Body of pancreas (tissue), 4 donors: ENCODE measurements around the gene SPG21. TPM values are rescaled to one million over a fixed set of nuclear protein-coding genes. Genes with fewer than 3 reads are reported as not detected.

Source experiments
- ATAC-seq: fragments of 150-250 bp; one replicate; pipeline ENCODE4 v1.9.1; 2016
- DNase-seq, 4 donors: peaks; one replicate each; pipeline ENCODE4 v3.0.0-alpha.2; 2019
- H3K27ac ChIP-seq, 4 donors: fragments of 200-600 bp; sonication (generic); 1 replicate in 3 of 4; 2 replicates in 1 of 4; pipeline versions ENCODE4 v1.5.1 to v1.6.1; 2016 to 2019; ENCODE audit warnings: mild to moderate bottlenecking in 1 of 4, mixed read lengths in 1 of 4, moderate library complexity in 1 of 4
- H3K27me3 ChIP-seq, 2 donors: fragments of 200-600 bp; sonication (generic); one replicate each; pipeline ENCODE4 v1.6.0; 2016; ENCODE audit warnings: mild to moderate bottlenecking in 1 of 2
- H3K36me3 ChIP-seq, 2 donors: fragments of 200-600 bp; sonication (generic); replicated peaks in 1 of 2; 2 replicates each; pipeline ENCODE4 v1.5.1; 2016; ENCODE audit warnings: low read depth in 2 of 2; ENCODE audit not compliant: insufficient read depth in 1 of 2
- H3K4me1 ChIP-seq: fragments of 200-600 bp; sonication (generic); one replicate; pipeline ENCODE4 v1.6.0; 2016
- H3K4me3 ChIP-seq, 2 donors: fragments of 200-600 bp; sonication (generic); 1 replicate in 1 of 2; 2 replicates in 1 of 2; pipeline ENCODE4 v1.5.1; 2016 to 2019
- H3K9me3 ChIP-seq, 3 donors: fragments of 200-600 bp; sonication (generic); 1 replicate in 2 of 3; 2 replicates in 1 of 3; pipeline ENCODE4 v1.5.1; 2016
- CTCF ChIP-seq, 7 experiments: fragments of 450-650 bp in 4 of 7; fragments of 200-600 bp in 3 of 7; sonication (generic) in 3 of 7; IDR thresholded peaks; one replicate each; pipeline ENCODE4 v1.5.1; 2016 to 2019; ENCODE audit warnings: antibody characterized with exemption in 7 of 7
- POLR2A ChIP-seq, 3 donors: fragments of 450-650 bp; IDR thresholded peaks; one replicate each; pipeline ENCODE4 v1.6.1; 2016; ENCODE audit warnings: antibody characterized with exemption in 3 of 3, mild to moderate bottlenecking in 2 of 3
- WGBS, 2 donors: methylation state at CpG; one replicate each; pipeline ENCODE4 v1.1.5; 2017; 5-methylcytosine and 5-hydroxymethylcytosine counted together
- intact Hi-C: fragments of 100-400 bp; cut with DNase I; formaldehyde crosslinking; loops from one replicate; pipeline ENCODE4 v1.15.1; 2023
- total RNA-seq, 2 donors: library from RNA; depleted of rRNA; stranded (reverse); fragments of >200 nt; gene quantifications; one replicate each; pipeline ENCODE4 v1.1.0, GENCODE V29; 2016

Gene SPG21
- total RNA-seq, 2 donors from 2014 or later: 33.0 to 46.4 TPM

GRCh38 chr15:64943512-64944225 lies 46.0 kb downstream of the SPG21 start:
- DNase-seq (no peak), ATAC-seq (no peak)
- Histone ChIP-seq H3K27ac (no peak overlapping the region), H3K4me1 (no peaks in the 10 kb centered on the region), H3K36me3 (no peaks in the 10 kb centered on the region), H3K9me3 (no peaks in the 10 kb centered on the region), H3K27me3 (no peaks in the 10 kb centered on the region), H3K4me3 (no peak overlapping the region)
- TF ChIP-seq POLR2A (IDR thresholded peaks at IDR 0.05) (no peak), CTCF (IDR thresholded peaks at IDR 0.05) (no peak)
- intact Hi-C loops: no loop called here
- 85 to 94% methylated on average over 4 to 6 of the region's 6 CpGs for WGBS, 2 donors

DNA sequence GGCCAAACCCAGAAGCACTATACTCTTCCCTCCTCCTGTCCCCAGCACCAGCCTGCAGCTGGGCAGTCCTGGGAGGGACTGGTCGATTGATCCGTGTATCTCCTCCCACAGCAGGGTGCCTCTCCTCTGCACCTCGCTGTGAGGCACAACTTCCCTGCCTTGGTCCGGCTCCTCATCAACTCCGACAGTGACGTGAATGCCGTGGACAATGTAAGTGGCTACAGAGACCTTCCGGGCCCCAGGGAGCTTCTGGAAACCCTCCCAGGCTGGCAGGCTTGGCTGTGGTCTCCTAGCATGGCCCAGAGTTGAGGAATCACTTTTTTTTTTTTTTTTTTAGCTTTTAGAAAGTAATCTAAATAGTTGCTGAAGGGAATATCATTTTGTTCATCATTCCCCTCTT lies 47.4 kb downstream of the SPG21 start:
- Histone ChIP-seq H3K36me3 (no peaks in the 10 kb centered on the region), H3K4me3 (no peak overlapping the region), H3K9me3 (no peaks in the 10 kb centered on the region), H3K27me3 (no peaks in the 10 kb centered on the region), H3K4me1 (peaks cover 6% of the 10 kb centered on the region), H3K27ac (no peak overlapping the region)
- intact Hi-C loops: no loop called here
- ATAC-seq: no peak
- WGBS, 2 donors: 75 to 86% methylated on average over 6 to 8 of the region's 8 CpGs
- DNase-seq: no peak
- TF ChIP-seq CTCF (IDR thresholded peaks at IDR 0.05) (no peak), POLR2A (IDR thresholded peaks at IDR 0.05) (no peak)

GRCh38 chr15:64938192-64938591 lies 51.5 kb downstream of the SPG21 start:
- Histone ChIP-seq H3K27me3 (no peaks in the 10 kb centered on the region), H3K9me3 (no peaks in the 10 kb centered on the region), H3K27ac (no peak overlapping the region), H3K4me3 (no peak overlapping the region), H3K4me1 (peaks cover 6% of the 10 kb centered on the region), H3K36me3 (no peaks in the 10 kb centered on the region)
- ATAC-seq (peak; percentile 64), DNase-seq (peak in 1 of 4 donors; percentile 15)
- TF ChIP-seq CTCF (IDR thresholded peaks at IDR 0.05) (no peak), POLR2A (IDR thresholded peaks at IDR 0.05) (no peak)
- intact Hi-C loops: no loop called here
- WGBS, 2 donors: 28 to 29% methylated on average over 3 of the region's 3 CpGs

- intact Hi-C loops: no loop called here
- H3K27ac ChIP-seq: no peak overlapping the region
- 95 to 97% methylated on average over 11 of the region's 11 CpGs for WGBS, 2 donors
- no peak overlapping the region for H3K4me3 ChIP-seq
- no peaks in the 10 kb centered on the region for H3K9me3 ChIP-seq
- no peaks in the 10 kb centered on the region for H3K36me3 ChIP-seq
- DNase-seq (no peak), ATAC-seq (no peak)
- TF ChIP-seq CTCF (IDR thresholded peaks at IDR 0.05) (no peak), POLR2A (IDR thresholded peaks at IDR 0.05) (no peak)
- no peaks in the 10 kb centered on the region for H3K27me3 ChIP-seq
- peaks cover 6% of the 10 kb centered on the region for H3K4me1 ChIP-seq
Observed at GRCh38 chr15:64934023-64934422, 55.7 kb downstream of the SPG21 start.

- intact Hi-C loops: no loop called here
- Histone ChIP-seq H3K4me1 (no peaks in the 10 kb centered on the region), H3K27me3 (no peaks in the 10 kb centered on the region), H3K36me3 (no peaks in the 10 kb centered on the region), H3K27ac (no peak overlapping the region), H3K4me3 (no peak overlapping the region), H3K9me3 (no peaks in the 10 kb centered on the region)
- DNase-seq (no peak), ATAC-seq (no peak)
- 93 to 95% methylated on average over 6 to 8 of the region's 8 CpGs for WGBS, 2 donors
- no peak for TF ChIP-seq CTCF (IDR thresholded peaks at IDR 0.05)
Observed at GRCh38 chr15:64931381-64931780, 58.3 kb downstream of the SPG21 start.
